ENCODE measurements around the gene FRMD4A. TPM values are rescaled to one million over a fixed set of nuclear protein-coding genes. Genes with fewer than 3 reads are reported as not detected.

FRMD4A gene
- total RNA-seq, 1 donor from 2014 or later, result 236 TPM

GRCh38 chr10:13690281-13690825 is 640.4 kb downstream of the FRMD4A start:
- Mint-ChIP-seq H3K36me3 (ENCODE audit: unreplicated experiment) (peaks cover 69% of the 10 kb centered on the region), H3K27ac (ENCODE audit: unreplicated experiment) (peak overlapping the region; percentile 60), H3K9me3 (ENCODE audit: unreplicated experiment) (no peaks in the 10 kb centered on the region), H3K4me3 (ENCODE audit: unreplicated experiment) (no peak overlapping the region), H3K4me1 (ENCODE audit: unreplicated experiment) (peaks cover 33% of the 10 kb centered on the region), H3K27me3 (ENCODE audit: unreplicated experiment) (no peaks in the 10 kb centered on the region)
- no peak for DNase-seq (ENCODE audit: extremely low spot score, unreplicated experiment)
- no peak for TF ChIP-seq CTCF (IDR thresholded peaks at IDR 0.05)

- DNase-seq (ENCODE audit: extremely low spot score, unreplicated experiment), result no peak
- no peak overlapping the region for H3K4me3 Mint-ChIP-seq (ENCODE audit: unreplicated experiment)
- peaks cover 54% of the 10 kb centered on the region for H3K36me3 Mint-ChIP-seq (ENCODE audit: unreplicated experiment)
- H3K4me1 Mint-ChIP-seq (ENCODE audit: unreplicated experiment), result peaks cover 60% of the 10 kb centered on the region
- peak overlapping the region; percentile 96 for H3K27ac Mint-ChIP-seq (ENCODE audit: unreplicated experiment)
- H3K27me3 Mint-ChIP-seq (ENCODE audit: unreplicated experiment), result no peaks in the 10 kb centered on the region
- no peaks in the 10 kb centered on the region for H3K9me3 Mint-ChIP-seq (ENCODE audit: unreplicated experiment)
- TF ChIP-seq CTCF (IDR thresholded peaks at IDR 0.05), result no peak
Observed at GRCh38 chr10:13686331-13686752, 644.4 kb downstream of the FRMD4A start.

GRCh38 chr10:13685885-13686284 is 644.8 kb downstream of the FRMD4A start:
- no peak for TF ChIP-seq CTCF (IDR thresholded peaks at IDR 0.05)
- Mint-ChIP-seq H3K9me3 (ENCODE audit: unreplicated experiment) (no peaks in the 10 kb centered on the region), H3K27ac (ENCODE audit: unreplicated experiment) (peak overlapping the region; percentile 96), H3K36me3 (ENCODE audit: unreplicated experiment) (peaks cover 56% of the 10 kb centered on the region), H3K4me3 (ENCODE audit: unreplicated experiment) (no peak overlapping the region), H3K4me1 (ENCODE audit: unreplicated experiment) (peaks cover 60% of the 10 kb centered on the region), H3K27me3 (ENCODE audit: unreplicated experiment) (no peaks in the 10 kb centered on the region)
- no peak for DNase-seq (ENCODE audit: extremely low spot score, unreplicated experiment)

- Mint-ChIP-seq H3K4me1 (ENCODE audit: unreplicated experiment) (peaks cover 52% of the 10 kb centered on the region), H3K36me3 (ENCODE audit: unreplicated experiment) (peaks cover 51% of the 10 kb centered on the region), H3K9me3 (ENCODE audit: unreplicated experiment) (no peaks in the 10 kb centered on the region), H3K27ac (ENCODE audit: unreplicated experiment) (peak overlapping the region; percentile 96), H3K4me3 (ENCODE audit: unreplicated experiment) (peak overlapping the region; percentile 63), H3K27me3 (ENCODE audit: unreplicated experiment) (no peaks in the 10 kb centered on the region)
- TF ChIP-seq CTCF (IDR thresholded peaks at IDR 0.05), result no peak
- no peak for DNase-seq (ENCODE audit: extremely low spot score, unreplicated experiment)
Observed at GRCh38 chr10:13684806-13685482, 645.8 kb downstream of the FRMD4A start.

- no peak for TF ChIP-seq CTCF (IDR thresholded peaks at IDR 0.05)
- Mint-ChIP-seq H3K4me1 (ENCODE audit: unreplicated experiment) (peaks cover 50% of the 10 kb centered on the region), H3K9me3 (ENCODE audit: unreplicated experiment) (no peaks in the 10 kb centered on the region), H3K4me3 (ENCODE audit: unreplicated experiment) (peak overlapping the region; percentile 63), H3K36me3 (ENCODE audit: unreplicated experiment) (peaks cover 49% of the 10 kb centered on the region), H3K27ac (ENCODE audit: unreplicated experiment) (peak overlapping the region; percentile 96), H3K27me3 (ENCODE audit: unreplicated experiment) (no peaks in the 10 kb centered on the region)
- no peak for DNase-seq (ENCODE audit: extremely low spot score, unreplicated experiment)
Observed at GRCh38 chr10:13684252-13684791, 646.4 kb downstream of the FRMD4A start.

All from osteocyte (in vitro differentiated cells).